Naive thymus-derived CD8-positive, alpha-beta T cell (primary cell): ENCODE measurements around the gene AHCY. TPM values are rescaled to one million over a fixed set of nuclear protein-coding genes. Genes with fewer than 3 reads are reported as not detected.
"Not testable (repeated sequence)": the region's sequence is repeated elsewhere in the genome, so short reads cannot be mapped to it uniquely, and the experiment has no call there.

ENCODE experiments used
- ATAC-seq, 2 donors: fragments of 150-1000 bp; cut with Tn5 transposase in 1 of 2; sonication (Bioruptor Pico), chemical (Tn5 transposase) in 1 of 2; 1 replicate in 1 of 2; 2 replicates in 1 of 2; pipeline ENCODE4 v1.10.0; 2021; ENCODE audit warnings: mild to moderate bottlenecking in 2 of 2, moderate library complexity in 2 of 2
- POLR2A ChIA-PET: fragments of 350-600 bp; sonication (Branson Sonifier 250); formaldehyde crosslinking; loops from one replicate; lab custom pipeline; 2021; ENCODE audit warnings: antibody characterized with exemption; lab: Charles Lee
- DNase-seq, 10 donors: peaks; one replicate each; pipeline versions ENCODE4 v3.0.0 to v3.0.0-alpha.2; 2020 to 2022
- H3K27ac Mint-ChIP-seq, 10 donors: one replicate each; pipeline ENCODE4 v1.8.0; 2020 to 2022; ENCODE audit warnings: mild to moderate bottlenecking in 10 of 10, mixed read lengths in 10 of 10, moderate library complexity in 4 of 10, inconsistent platforms in 1 of 10
- H3K27me3 Mint-ChIP-seq, 5 donors: one replicate each; pipeline ENCODE4 v1.8.0; 2021 to 2022; ENCODE audit warnings: mixed read lengths in 5 of 5
- H3K36me3 Mint-ChIP-seq, 3 donors: one replicate each; pipeline ENCODE4 v1.8.0; 2020 to 2022; ENCODE audit warnings: mixed read lengths in 3 of 3, mild to moderate bottlenecking in 2 of 3, inconsistent platforms in 1 of 3
- H3K4me1 Mint-ChIP-seq, 4 donors: one replicate each; pipeline ENCODE4 v1.8.0; 2021 to 2022; ENCODE audit warnings: mixed read lengths in 4 of 4
- H3K4me3 Mint-ChIP-seq, 10 donors: one replicate each; pipeline ENCODE4 v1.8.0; 2020 to 2022; ENCODE audit warnings: mild to moderate bottlenecking in 10 of 10, mixed read lengths in 10 of 10, moderate library complexity in 6 of 10, inconsistent platforms in 1 of 10
- H3K9me3 Mint-ChIP-seq, 9 donors: one replicate each; pipeline ENCODE4 v1.8.0; 2020 to 2022; ENCODE audit warnings: mixed read lengths in 9 of 9, mild to moderate bottlenecking in 3 of 9, inconsistent platforms in 1 of 9, moderate library complexity in 1 of 9
- polyA plus RNA-seq, 3 donors: library from polyadenylated mRNA; unstranded; fragments of 300-500 nt; fragmentation: Illumina TruSeq; gene quantifications; one replicate each; pipeline ENCODE4 v1.2.3, GENCODE V29; 2021
- total RNA-seq, 8 experiments: library from RNA in 2 of 8; stranded (reverse) in 2 of 8; gene quantifications; one replicate each; pipeline ENCODE4 v1.2.3 and lab custom pipeline; 2021 to 2026

AHCY gene
- total and polyA plus RNA-seq, 5 experiments from 2014 or later = 26.8 to 40.8 (median 30.5) TPM

GRCh38 chr20:34285450-34285849 is 17.7 kb downstream of the AHCY start:
- DNase-seq (no peak), ATAC-seq (no peak)
- Mint-ChIP-seq H3K36me3 (peaks cover 9 to 70% (median 22%) of the 10 kb centered on the region in 3 donors), H3K27ac (peak overlapping the region in 1 of 10 donors; percentile 19), H3K27me3 (no peaks in the 10 kb centered on the region), H3K4me1 (no peaks in the 10 kb centered on the region), H3K9me3 (no peaks in the 10 kb centered on the region), H3K4me3 (no peak overlapping the region)
- POLR2A ChIA-PET = no interaction called here

GRCh38 chr20:34283844-34284243 is 19.3 kb downstream of the AHCY start:
- no peak for DNase-seq
- peaks cover 3 to 72% (median 15%) of the 10 kb centered on the region in 3 donors for H3K36me3 Mint-ChIP-seq
- H3K27me3 Mint-ChIP-seq = no peaks in the 10 kb centered on the region
- no peak overlapping the region for H3K4me3 Mint-ChIP-seq
- ATAC-seq = no peak
- H3K4me1 Mint-ChIP-seq = no peaks in the 10 kb centered on the region
- POLR2A ChIA-PET = no interaction called here
- no peak overlapping the region for H3K27ac Mint-ChIP-seq
- H3K9me3 Mint-ChIP-seq = no peaks in the 10 kb centered on the region

- POLR2A ChIA-PET = no interaction called here
- ATAC-seq = no peak
- H3K4me1 Mint-ChIP-seq = peaks cover 0 to 2% (median 0%) of the 10 kb centered on the region in 4 donors
Measured at GRCh38 chr20:34282041-34282440, 21.1 kb downstream of the AHCY start.

GRCh38 chr20:34281177-34281576 is 22.0 kb downstream of the AHCY start:
- Mint-ChIP-seq H3K27ac (peak overlapping the region in 1 of 10 donors; percentile 41), H3K4me3 (no peak overlapping the region), H3K36me3 (peaks cover 0 to 74% (median 23%) of the 10 kb centered on the region in 3 donors), H3K27me3 (no peaks in the 10 kb centered on the region), H3K9me3 (no peaks in the 10 kb centered on the region), H3K4me1 (peaks cover 0 to 2% (median 0%) of the 10 kb centered on the region in 4 donors)
- DNase-seq = no peak
- POLR2A ChIA-PET = interaction anchor here (0.5 kb wide), 1 partner anchor 206 kb away, joined by 3 read pairs; no protein-coding TSS in a partner anchor
- ATAC-seq = no peak

More at GRCh38 chr20:34282041-34282440, 21.1 kb downstream of the AHCY start:
- H3K27ac Mint-ChIP-seq = no peak overlapping the region
- DNase-seq = no peak
- no peaks in the 10 kb centered on the region for H3K9me3 Mint-ChIP-seq
- H3K27me3 Mint-ChIP-seq = no peaks in the 10 kb centered on the region
- peaks cover 3 to 73% (median 26%) of the 10 kb centered on the region in 3 donors for H3K36me3 Mint-ChIP-seq
- H3K4me3 Mint-ChIP-seq = no peak overlapping the region

GRCh38 chr20:34274694-34275093 is 28.5 kb downstream of the AHCY start:
- POLR2A ChIA-PET = no interaction called here
- peaks cover 0 to 4% (median 0%) of the 10 kb centered on the region in 5 donors for H3K27me3 Mint-ChIP-seq
- no peak for DNase-seq
- no peaks in the 10 kb centered on the region for H3K9me3 Mint-ChIP-seq
- peaks cover 0 to 2% (median 0%) of the 10 kb centered on the region in 4 donors for H3K4me1 Mint-ChIP-seq
- no peak overlapping the region for H3K4me3 Mint-ChIP-seq
- no peak overlapping the region for H3K27ac Mint-ChIP-seq
- ATAC-seq = no peak
- H3K36me3 Mint-ChIP-seq = peaks cover 0 to 46% (median 29%) of the 10 kb centered on the region in 3 donors

- POLR2A ChIA-PET = no interaction called here
- Mint-ChIP-seq H3K36me3 (peaks cover 0 to 21% (median 15%) of the 10 kb centered on the region in 3 donors), H3K27me3 (peaks cover 0 to 13% (median 1%) of the 10 kb centered on the region in 5 donors), H3K27ac (no peak overlapping the region), H3K4me3 (no peak overlapping the region), H3K4me1 (peaks cover 4 to 11% (median 6%) of the 10 kb centered on the region in 4 donors), H3K9me3 (no peaks in the 10 kb centered on the region)
- no peak for DNase-seq
- no peak for ATAC-seq
Measured at GRCh38 chr20:34271956-34272355, 31.2 kb downstream of the AHCY start.

GRCh38 chr20:34269996-34270627 is 33.0 kb downstream of the AHCY start:
- Mint-ChIP-seq H3K4me1 (peaks cover 4 to 11% (median 6%) of the 10 kb centered on the region in 4 donors), H3K27me3 (peaks cover 0 to 13% (median 1%) of the 10 kb centered on the region in 5 donors), H3K9me3 (no peaks in the 10 kb centered on the region), H3K4me3 (peak overlapping the region in 3 of 10 donors; percentile 11 to 32 (median 15)), H3K36me3 (peaks cover 0 to 9% (median 9%) of the 10 kb centered on the region in 3 donors), H3K27ac (peak overlapping the region in 1 of 10 donors; percentile 41)
- DNase-seq = no peak
- ATAC-seq = no peak
- POLR2A ChIA-PET = no interaction called here

GRCh38 chr20:34268851-34269636 is 34.1 kb downstream of the AHCY start:
- H3K27me3 Mint-ChIP-seq = peaks cover 0 to 13% (median 1%) of the 10 kb centered on the region in 5 donors
- POLR2A ChIA-PET = no interaction called here
- no peak overlapping the region for H3K27ac Mint-ChIP-seq
- peaks cover 4 to 11% (median 6%) of the 10 kb centered on the region in 4 donors for H3K4me1 Mint-ChIP-seq
- DNase-seq (peak in 9 of 10 donors; percentile 6 to 39 (median 27)), ATAC-seq (peak; percentile 91 to 97)
- H3K36me3 Mint-ChIP-seq = peaks cover 0 to 6% (median 5%) of the 10 kb centered on the region in 3 donors
- peak overlapping the region; percentile 57 to 81 (median 70) for H3K4me3 Mint-ChIP-seq
- H3K9me3 Mint-ChIP-seq = no peaks in the 10 kb centered on the region

- peaks cover 0 to 1% (median 0%) of the 10 kb centered on the region in 3 donors for H3K36me3 Mint-ChIP-seq
- H3K4me1 Mint-ChIP-seq = peaks cover 4 to 11% (median 6%) of the 10 kb centered on the region in 4 donors
- POLR2A ChIA-PET = no interaction called here
- DNase-seq = no peak
- no peak overlapping the region for H3K27ac Mint-ChIP-seq
- peak overlapping the region in 9 of 10 donors; percentile 10 to 79 (median 45) for H3K4me3 Mint-ChIP-seq
- no peak for ATAC-seq
- peaks cover 0 to 13% (median 1%) of the 10 kb centered on the region in 5 donors for H3K27me3 Mint-ChIP-seq
- no peaks in the 10 kb centered on the region for H3K9me3 Mint-ChIP-seq
Measured at GRCh38 chr20:34268145-34268544, 35.0 kb downstream of the AHCY start.

- H3K36me3 Mint-ChIP-seq = no peaks in the 10 kb centered on the region
- POLR2A ChIA-PET = no interaction called here
- H3K9me3 Mint-ChIP-seq = no peaks in the 10 kb centered on the region
- H3K4me3 Mint-ChIP-seq = no peak overlapping the region
- DNase-seq (no peak), ATAC-seq (no peak)
- H3K4me1 Mint-ChIP-seq = peaks cover 0 to 12% (median 5%) of the 10 kb centered on the region in 4 donors
- no peak overlapping the region for H3K27ac Mint-ChIP-seq
- H3K27me3 Mint-ChIP-seq = peaks cover 0 to 8% (median 1%) of the 10 kb centered on the region in 5 donors
Measured at GRCh38 chr20:34264141-34264540, 39.0 kb downstream of the AHCY start.

- H3K4me1 Mint-ChIP-seq = peaks cover 0 to 11% (median under 1%) of the 10 kb centered on the region in 4 donors
- DNase-seq, POLR2A ChIA-PET, H3K27ac Mint-ChIP-seq, H3K4me3 Mint-ChIP-seq, H3K36me3 Mint-ChIP-seq, H3K9me3 Mint-ChIP-seq, ATAC-seq, H3K27me3 Mint-ChIP-seq: not testable (repeated sequence)
Measured at GRCh38 chr20:34263468-34263867, 39.7 kb downstream of the AHCY start.

- Mint-ChIP-seq H3K4me1 (peaks cover 0 to 8% (median 0%) of the 10 kb centered on the region in 4 donors), H3K27me3 (peaks cover 0 to 2% (median 0%) of the 10 kb centered on the region in 5 donors), H3K36me3 (no peaks in the 10 kb centered on the region), H3K9me3 (no peaks in the 10 kb centered on the region), H3K4me3 (peak overlapping the region in 1 of 10 donors; percentile 3), H3K27ac (peak overlapping the region in 1 of 10 donors; percentile 26)
- DNase-seq = no peak
- ATAC-seq = no peak
- POLR2A ChIA-PET = no interaction called here
Measured at GRCh38 chr20:34262488-34263288, 40.5 kb downstream of the AHCY start.
